NCI-H82 (cell line): ENCODE results near the gene SRPRB.

Experiments
- DNase-seq: peaks from one replicate; lab custom pipeline; 2025; lab: John Stamatoyannopoulos, UW

The SRPRB gene

GRCh38 chr3:133840767-133841166 lies 35.2 kb downstream of the SRPRB start:
- no peak for DNase-seq

- no peak for DNase-seq
Observed at GRCh38 chr3:133841196-133841595, 35.6 kb downstream of the SRPRB start.

GRCh38 chr3:133842158-133842557 lies 36.5 kb downstream of the SRPRB start:
- no peak for DNase-seq

GRCh38 chr3:133843634-133844033 lies 38.0 kb downstream of the SRPRB start:
- DNase-seq: no peak

GRCh38 chr3:133845127-133845526 lies 39.5 kb downstream of the SRPRB start:
- peak; percentile 90 for DNase-seq

- DNase-seq: no peak
Observed at GRCh38 chr3:133849346-133849745, 43.7 kb downstream of the SRPRB start.

GRCh38 chr3:133850034-133850433 lies 44.4 kb downstream of the SRPRB start:
- DNase-seq: no peak

- no peak for DNase-seq
Observed at GRCh38 chr3:133851266-133851906, 45.8 kb downstream of the SRPRB start.

GRCh38 chr3:133851931-133852330 lies 46.3 kb downstream of the SRPRB start:
- DNase-seq: no peak

- DNase-seq: no peak
Observed at GRCh38 chr3:133853063-133853924, 47.7 kb downstream of the SRPRB start.

- DNase-seq: no peak
Observed at GRCh38 chr3:133853925-133854227, 48.3 kb downstream of the SRPRB start.

GRCh38 chr3:133854264-133855001 lies 48.8 kb downstream of the SRPRB start:
- no peak for DNase-seq

GRCh38 chr3:133855002-133855370 lies 49.4 kb downstream of the SRPRB start:
- DNase-seq: no peak

- no peak for DNase-seq
Observed at GRCh38 chr3:133855772-133856171, 50.2 kb downstream of the SRPRB start.

GRCh38 chr3:133856316-133856715 lies 50.7 kb downstream of the SRPRB start:
- DNase-seq: no peak

- DNase-seq: no peak
Observed at GRCh38 chr3:133857767-133858166, 52.2 kb downstream of the SRPRB start.

- no peak for DNase-seq
Observed at GRCh38 chr3:133859381-133860234, 54.0 kb downstream of the SRPRB start.

- no peak for DNase-seq
Observed at GRCh38 chr3:133860519-133860918, 54.9 kb downstream of the SRPRB start.

- DNase-seq: no peak
Observed at GRCh38 chr3:133862161-133862560, 56.5 kb downstream of the SRPRB start.

- DNase-seq: no peak
Observed at GRCh38 chr3:133863911-133864310, 58.3 kb downstream of the SRPRB start.

GRCh38 chr3:133864616-133865015 lies 59.0 kb downstream of the SRPRB start:
- no peak for DNase-seq
